ENCODE data around the gene OTUD5. TPM values are rescaled to one million over a fixed set of nuclear protein-coding genes. Genes with fewer than 3 reads are reported as not detected.
A peak's percentile ranks its signal among the peaks of the same experiment; 100 is the strongest.

Gene OTUD5
- total and polyA plus RNA-seq, 2 experiments from 2014 or later: 27.0 to 43.4 TPM

- H3K9me2 ChIP-seq (ENCODE audit: insufficient read depth): no peaks in the 10 kb centered on the region
- no peaks in the 10 kb centered on the region for H3K4me1 ChIP-seq (ENCODE audit: insufficient read depth)
- H3K4me3 ChIP-seq: peak overlapping the region; percentile 97
- peak overlapping the region; percentile 80 for H3K4me2 ChIP-seq (ENCODE audit: unreplicated experiment)
- H3K36me3 ChIP-seq (ENCODE audit: low read depth): no peaks in the 10 kb centered on the region
- no peaks in the 10 kb centered on the region for H4K20me1 ChIP-seq (ENCODE audit: insufficient read depth)
- no peak for TF ChIP-seq EZH2 (IDR thresholded peaks at IDR 0.05; ENCODE audit: insufficient read depth, poor library complexity, severe bottlenecking)
- no peak for TF ChIP-seq EZH2phosphoT487 (IDR thresholded peaks at IDR 0.05; ENCODE audit: insufficient read depth, low read depth)
- peak overlapping the region; percentile 87 for H2AFZ ChIP-seq
- H3F3A ChIP-seq (ENCODE audit: insufficient read depth): no peaks in the 10 kb centered on the region
- no peaks in the 10 kb centered on the region for H3K27me3 ChIP-seq (replicated peaks; ENCODE audit: insufficient read depth)
- peaks cover 16% of the 10 kb centered on the region for H3K79me2 ChIP-seq (ENCODE audit: insufficient read depth)
- 2 to 3% methylated on average over 15 to 17 of the region's 17 CpGs for WGBS, 2 experiments (ENCODE audit: low coverage in 1 of 2, low lambda C conversion rate in 2 of 2, missing lambda C conversion rate in 2 of 2)
- peak overlapping the region; percentile 91 for H3K9ac ChIP-seq
- in situ Hi-C loops (cut with MboI): no loop called here
- H3K27ac ChIP-seq: peak overlapping the region; percentile 94
- no peaks in the 10 kb centered on the region for H3K9me3 ChIP-seq (ENCODE audit: low read depth)
- peak; percentile 50 for DNase-seq
Observed at GRCh38 chrX:49001521-49002090, 44.2 kb upstream of the OTUD5 start.

DNA sequence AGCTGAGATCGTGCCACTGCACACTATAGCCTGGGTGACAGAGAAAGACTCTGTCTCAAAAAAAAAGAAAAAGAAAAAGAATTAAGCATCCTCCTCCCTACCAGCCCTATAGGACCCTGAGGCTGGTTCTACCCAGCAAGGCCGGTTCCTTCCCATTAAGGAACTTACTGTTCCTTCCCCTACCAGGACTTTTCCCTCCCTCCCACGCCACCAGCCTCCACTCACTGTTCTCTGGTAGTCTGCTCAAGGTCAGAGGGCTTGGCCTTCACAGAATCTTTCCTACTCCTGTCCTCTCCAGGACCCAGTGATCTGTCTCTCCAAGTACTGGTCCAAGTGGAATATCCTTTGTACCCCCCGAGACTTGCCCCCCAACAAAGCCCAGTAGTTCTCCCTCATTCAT, 43.2 kb upstream of the OTUD5 start:
- H3K4me3 ChIP-seq: no peak overlapping the region

DNA sequence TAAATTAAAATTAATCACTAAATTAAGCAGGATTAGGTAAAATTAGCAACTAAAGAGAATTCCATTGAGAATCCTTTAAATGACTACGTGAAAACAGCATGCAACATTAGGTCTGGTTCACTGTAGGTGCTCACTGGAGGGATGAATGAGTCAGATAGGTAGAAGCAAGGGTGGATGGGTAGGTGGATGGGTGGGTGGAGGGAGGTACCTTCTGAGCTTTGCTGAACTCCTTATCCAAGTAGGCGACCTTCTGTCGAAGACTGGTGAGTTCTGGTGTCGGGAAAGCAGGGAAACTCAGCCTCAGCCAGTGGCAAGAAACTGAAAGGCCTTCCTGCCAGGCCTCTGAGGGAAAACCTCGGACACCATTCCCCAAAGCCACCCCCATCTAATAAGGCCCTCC, 41.6 kb upstream of the OTUD5 start:
- in situ Hi-C loops (cut with MboI): no loop called here
- H3K27me3 ChIP-seq (replicated peaks; ENCODE audit: insufficient read depth): no peaks in the 10 kb centered on the region
- no peak overlapping the region for H3K4me3 ChIP-seq
- H3K9me3 ChIP-seq (ENCODE audit: low read depth): no peaks in the 10 kb centered on the region
- H2AFZ ChIP-seq: no peak overlapping the region
- no peaks in the 10 kb centered on the region for H3K36me3 ChIP-seq (ENCODE audit: low read depth)
- no peak overlapping the region for H3K27ac ChIP-seq
- TF ChIP-seq EZH2 (IDR thresholded peaks at IDR 0.05; ENCODE audit: insufficient read depth, poor library complexity, severe bottlenecking) (no peak), EZH2phosphoT487 (IDR thresholded peaks at IDR 0.05; ENCODE audit: insufficient read depth, low read depth) (no peak)
- no peaks in the 10 kb centered on the region for H4K20me1 ChIP-seq (ENCODE audit: insufficient read depth)
- no peak for DNase-seq
- peaks cover 16% of the 10 kb centered on the region for H3K79me2 ChIP-seq (ENCODE audit: insufficient read depth)
- H3K9me2 ChIP-seq (ENCODE audit: insufficient read depth): no peaks in the 10 kb centered on the region
- WGBS, 2 experiments (ENCODE audit: low coverage in 1 of 2, low lambda C conversion rate in 2 of 2, missing lambda C conversion rate in 2 of 2): 99 to 100% methylated on average over 2 to 4 of the region's 5 CpGs
- H3K4me2 ChIP-seq (ENCODE audit: unreplicated experiment): no peak overlapping the region
- no peak overlapping the region for H3K9ac ChIP-seq
- no peaks in the 10 kb centered on the region for H3K4me1 ChIP-seq (ENCODE audit: insufficient read depth)
- no peaks in the 10 kb centered on the region for H3F3A ChIP-seq (ENCODE audit: insufficient read depth)

More for the DNA sequence above, 43.2 kb upstream of the OTUD5 start:
- DNase-seq: no peak
- Histone ChIP-seq H3K9me3 (ENCODE audit: low read depth) (no peaks in the 10 kb centered on the region), H3K27ac (no peak overlapping the region), H3K9ac (no peak overlapping the region), H3K4me2 (ENCODE audit: unreplicated experiment) (no peak overlapping the region), H3F3A (ENCODE audit: insufficient read depth) (no peaks in the 10 kb centered on the region), H3K4me1 (ENCODE audit: insufficient read depth) (no peaks in the 10 kb centered on the region), H3K36me3 (ENCODE audit: low read depth) (no peaks in the 10 kb centered on the region), H2AFZ (no peak overlapping the region), H3K27me3 (replicated peaks; ENCODE audit: insufficient read depth) (no peaks in the 10 kb centered on the region), H3K9me2 (ENCODE audit: insufficient read depth) (no peaks in the 10 kb centered on the region), H4K20me1 (ENCODE audit: insufficient read depth) (no peaks in the 10 kb centered on the region), H3K79me2 (ENCODE audit: insufficient read depth) (peaks cover 16% of the 10 kb centered on the region)
- in situ Hi-C loops (cut with MboI): no loop called here
- 97 to 100% methylated on average over 1 to 4 of the region's 4 CpGs for WGBS, 2 experiments (ENCODE audit: low coverage in 1 of 2, low lambda C conversion rate in 2 of 2, missing lambda C conversion rate in 2 of 2)
- TF ChIP-seq EZH2phosphoT487 (IDR thresholded peaks at IDR 0.05; ENCODE audit: insufficient read depth, low read depth): no peak

- no peaks in the 10 kb centered on the region for H3K9me2 ChIP-seq (ENCODE audit: insufficient read depth)
- no peak for DNase-seq
- 95 to 100% methylated on average over 4 of the region's 4 CpGs for WGBS, 2 experiments (ENCODE audit: low coverage in 1 of 2, low lambda C conversion rate in 2 of 2, missing lambda C conversion rate in 2 of 2)
- H3K9me3 ChIP-seq (ENCODE audit: low read depth): no peaks in the 10 kb centered on the region
- no peaks in the 10 kb centered on the region for H4K20me1 ChIP-seq (ENCODE audit: insufficient read depth)
- no peak overlapping the region for H3K9ac ChIP-seq
- no peaks in the 10 kb centered on the region for H3K36me3 ChIP-seq (ENCODE audit: low read depth)
- no peaks in the 10 kb centered on the region for H3K4me1 ChIP-seq (ENCODE audit: insufficient read depth)
- no peak overlapping the region for H3K4me3 ChIP-seq
- no peak overlapping the region for H3K27ac ChIP-seq
- H3F3A ChIP-seq (ENCODE audit: insufficient read depth): no peaks in the 10 kb centered on the region
- in situ Hi-C loops (cut with MboI): no loop called here
- H2AFZ ChIP-seq: no peak overlapping the region
- no peaks in the 10 kb centered on the region for H3K27me3 ChIP-seq (replicated peaks; ENCODE audit: insufficient read depth)
- peaks cover 16% of the 10 kb centered on the region for H3K79me2 ChIP-seq (ENCODE audit: insufficient read depth)
- H3K4me2 ChIP-seq (ENCODE audit: unreplicated experiment): no peak overlapping the region
- no peak for TF ChIP-seq EZH2 (IDR thresholded peaks at IDR 0.05; ENCODE audit: insufficient read depth, poor library complexity, severe bottlenecking)
- TF ChIP-seq EZH2phosphoT487 (IDR thresholded peaks at IDR 0.05; ENCODE audit: insufficient read depth, low read depth): no peak
Observed at GRCh38 chrX:48998391-48998790, 41.0 kb upstream of the OTUD5 start.

- H3K9ac ChIP-seq: no peak overlapping the region
- H3K36me3 ChIP-seq (ENCODE audit: low read depth): no peaks in the 10 kb centered on the region
- H3K27me3 ChIP-seq (replicated peaks; ENCODE audit: insufficient read depth): no peaks in the 10 kb centered on the region
- no peaks in the 10 kb centered on the region for H4K20me1 ChIP-seq (ENCODE audit: insufficient read depth)
- no peak overlapping the region for H2AFZ ChIP-seq
- TF ChIP-seq EZH2 (IDR thresholded peaks at IDR 0.05; ENCODE audit: insufficient read depth, poor library complexity, severe bottlenecking): no peak
- TF ChIP-seq EZH2phosphoT487 (IDR thresholded peaks at IDR 0.05; ENCODE audit: insufficient read depth, low read depth): no peak
- H3K4me1 ChIP-seq (ENCODE audit: insufficient read depth): no peaks in the 10 kb centered on the region
- no peaks in the 10 kb centered on the region for H3F3A ChIP-seq (ENCODE audit: insufficient read depth)
- 11 to 15% methylated on average over 1 of the region's 1 CpG for WGBS, 2 experiments (ENCODE audit: low coverage in 1 of 2, low lambda C conversion rate in 2 of 2, missing lambda C conversion rate in 2 of 2)
- no peaks in the 10 kb centered on the region for H3K9me3 ChIP-seq (ENCODE audit: low read depth)
- in situ Hi-C loops (cut with MboI): no loop called here
- DNase-seq: no peak
- H3K9me2 ChIP-seq (ENCODE audit: insufficient read depth): no peaks in the 10 kb centered on the region
- H3K4me3 ChIP-seq: no peak overlapping the region
- H3K79me2 ChIP-seq (ENCODE audit: insufficient read depth): peaks cover 16% of the 10 kb centered on the region
- H3K27ac ChIP-seq: no peak overlapping the region
- H3K4me2 ChIP-seq (ENCODE audit: unreplicated experiment): no peak overlapping the region
Observed at GRCh38 chrX:48997865-48998264, 40.5 kb upstream of the OTUD5 start.

Data from GM23248 (cell line).